H1 (cell line): ENCODE data around the gene ACYP2. TPM values are rescaled to one million over a fixed set of nuclear protein-coding genes. Genes with fewer than 3 reads are reported as not detected.

Source experiments
- CTCF ChIA-PET: fragments of 300-600 bp; sonication (Branson Sonifier 250); formaldehyde crosslinking; loops from one replicate; lab custom pipeline; 2021; ENCODE audit not compliant: partially characterized antibody; lab: Charles Lee
- POLR2A ChIA-PET: fragments of 300-600 bp; sonication (Branson Sonifier 250); formaldehyde crosslinking; loops from one replicate; lab custom pipeline; 2021; ENCODE audit warnings: inconsistent platforms; ENCODE audit not compliant: partially characterized antibody; lab: Charles Lee
- DNase-seq, 2 experiments: peaks; one replicate each; pipeline versions ENCODE4 v3.0.0 to v3.0.0-alpha.2; 2010 to 2022; ENCODE audit warnings: low spot score in 2 of 2, low read depth in 1 of 2, mixed read lengths in 1 of 2
- FAIRE-seq: peaks from 2 replicates; lab custom pipeline; 2011; peaks lifted over from hg19 to GRCh38; lab: Jason Lieb, UNC
- H2AFZ ChIP-seq: 2 replicates; pipeline ENCODE4 v1.8.1; 2012; ENCODE audit warnings: low read length, inconsistent platforms
- H2AK5ac ChIP-seq: 2 replicates; pipeline ENCODE4 v1.6.1; 2013; ENCODE audit warnings: low read depth, low read length
- H2BK120ac ChIP-seq: replicated peaks from 2 replicates; pipeline ENCODE3; 2013; ENCODE audit warnings: low read depth, low read length, inconsistent platforms
- H2BK12ac ChIP-seq: 2 replicates; pipeline ENCODE4 v1.6.1; 2013; ENCODE audit warnings: low read depth, low read length
- H2BK15ac ChIP-seq: 2 replicates; pipeline ENCODE4 v1.6.1; 2013; ENCODE audit warnings: low read length
- H2BK20ac ChIP-seq: 2 replicates; pipeline ENCODE4 v1.6.1; 2013; ENCODE audit warnings: low read length
- H2BK5ac ChIP-seq: 2 replicates; pipeline ENCODE4 v1.6.1; 2013; ENCODE audit warnings: low read depth, low read length
- H3K14ac ChIP-seq: 2 replicates; pipeline ENCODE4 v1.6.1; 2013; ENCODE audit warnings: inconsistent platforms; ENCODE audit not compliant: insufficient read length
- H3K18ac ChIP-seq: 2 replicates; pipeline ENCODE4 v1.6.1; 2013; ENCODE audit warnings: low read length; ENCODE audit errors: extremely low read depth
- H3K23ac ChIP-seq: 2 replicates; pipeline ENCODE4 v1.6.1; 2013; ENCODE audit warnings: inconsistent platforms; ENCODE audit not compliant: insufficient read length
- H3K23me2 ChIP-seq: 2 replicates; pipeline ENCODE4 v1.6.1; 2013; ENCODE audit warnings: low read depth, low read length
- H3K27ac ChIP-seq: 2 replicates; pipeline ENCODE4 v1.6.1; 2011; ENCODE audit warnings: low read depth, low read length, inconsistent platforms
- H3K27me3 ChIP-seq, 4 experiments: replicated peaks in 1 of 4; 1 replicate in 1 of 4; 2 replicates in 3 of 4; pipeline versions ENCODE4 v1.6.1 to v1.8.1; 2011 to 2013; ENCODE audit warnings: low read length in 3 of 4, mild to moderate bottlenecking in 3 of 4, inconsistent platforms in 2 of 4, mixed read lengths in 2 of 4, moderate library complexity in 1 of 4; ENCODE audit not compliant: control insufficient read depth in 3 of 4, insufficient read depth in 3 of 4; ENCODE audit errors: extremely low read depth in 1 of 4
- H3K36me3 ChIP-seq, 4 experiments: 2 replicates each; pipeline versions ENCODE4 v1.6.1 to v1.8.1; 2011 to 2013; ENCODE audit warnings: mild to moderate bottlenecking in 4 of 4, low read length in 3 of 4, moderate library complexity in 2 of 4, control low read depth in 1 of 4, inconsistent platforms in 1 of 4; ENCODE audit not compliant: insufficient read depth in 4 of 4, control insufficient read depth in 2 of 4
- H3K4ac ChIP-seq: replicated peaks from 2 replicates; pipeline ENCODE3; 2013; ENCODE audit warnings: low read length, low read depth, mixed read lengths, inconsistent platforms; ENCODE audit not compliant: insufficient read length
- H3K4me1 ChIP-seq, 4 experiments: replicated peaks in 1 of 4; 1 replicate in 1 of 4; 2 replicates in 3 of 4; pipeline versions ENCODE4 v1.6.1 to v1.8.1; 2011 to 2013; ENCODE audit warnings: low read length in 3 of 4, inconsistent platforms in 2 of 4, mixed read lengths in 1 of 4; ENCODE audit not compliant: insufficient read depth in 4 of 4, control insufficient read depth in 3 of 4
- H3K4me2 ChIP-seq, 2 experiments: 2 replicates each; pipeline versions ENCODE4 v1.6.1 to v1.8.1; 2011 to 2013; ENCODE audit warnings: low read depth in 2 of 2, low read length in 2 of 2, control low read depth in 1 of 2, inconsistent platforms in 1 of 2, mild to moderate bottlenecking in 1 of 2; ENCODE audit not compliant: insufficient read depth in 1 of 2
- H3K4me3 ChIP-seq, 4 experiments: fragments of 200-600, 300-600 bp in 1 of 4; sonication (generic), shearing (Covaris generic), sonication (Bioruptor Twin) in 1 of 4; 2 replicates each; pipeline versions ENCODE4 v1.5.1 to v1.8.1; 2011 to 2016; ENCODE audit warnings: low read length in 4 of 4, low read depth in 3 of 4, control low read depth in 2 of 4, inconsistent platforms in 2 of 4, mild to moderate bottlenecking in 2 of 4, mixed read lengths in 1 of 4, moderate library complexity in 1 of 4; ENCODE audit not compliant: insufficient read depth in 2 of 4; ENCODE audit errors: extremely low read depth in 1 of 4
- H3K56ac ChIP-seq: replicated peaks from 2 replicates; pipeline ENCODE3; 2013; ENCODE audit warnings: low read depth, mild to moderate bottlenecking, mixed read lengths, low read length, inconsistent platforms; ENCODE audit not compliant: insufficient read length
- H3K79me1 ChIP-seq: 2 replicates; pipeline ENCODE4 v1.6.1; 2013; ENCODE audit warnings: low read depth, low read length, control low read depth
- H3K79me2 ChIP-seq, 2 experiments: 2 replicates each; pipeline versions ENCODE4 v1.6.1 to v1.8.1; 2012 to 2013; ENCODE audit warnings: low read length in 2 of 2, mild to moderate bottlenecking in 2 of 2, inconsistent platforms in 1 of 2; ENCODE audit not compliant: insufficient read depth in 2 of 2, control insufficient read depth in 1 of 2
- H3K9ac ChIP-seq, 4 experiments: replicated peaks in 1 of 4; 1 replicate in 1 of 4; 2 replicates in 3 of 4; pipeline versions ENCODE4 v1.6.1 to v1.8.1; 2011 to 2013; ENCODE audit warnings: low read depth in 3 of 4, low read length in 3 of 4, control low read depth in 2 of 4, mild to moderate bottlenecking in 2 of 4, moderate library complexity in 2 of 4, inconsistent platforms in 1 of 4; ENCODE audit errors: extremely low read depth in 1 of 4
- H3K9me3 ChIP-seq, 2 experiments: 2 replicates each; pipeline versions ENCODE4 v1.6.1 to v1.8.1; 2012 to 2013; ENCODE audit warnings: mild to moderate bottlenecking in 2 of 2, moderate library complexity in 2 of 2, control low read depth in 1 of 2, inconsistent platforms in 1 of 2, low read depth in 1 of 2, low read length in 1 of 2, mixed read lengths in 1 of 2; ENCODE audit not compliant: insufficient read depth in 2 of 2
- H4K20me1 ChIP-seq, 2 experiments: replicated peaks in 1 of 2; 2 replicates each; pipeline versions ENCODE3 to v1.8.1; 2011 to 2013; ENCODE audit warnings: inconsistent platforms in 2 of 2, low read length in 2 of 2, mild to moderate bottlenecking in 1 of 2; ENCODE audit not compliant: insufficient read depth in 2 of 2, control insufficient read depth in 1 of 2
- H4K5ac ChIP-seq: 2 replicates; pipeline ENCODE4 v1.6.1; 2013; ENCODE audit warnings: low read length, low read depth, mixed read lengths, inconsistent platforms; ENCODE audit not compliant: insufficient read length
- H4K8ac ChIP-seq: 2 replicates; pipeline ENCODE4 v1.8.0; 2013; ENCODE audit warnings: mild to moderate bottlenecking, moderate library complexity, low read length, inconsistent platforms; ENCODE audit not compliant: insufficient read depth; ENCODE audit errors: extremely low read depth
- H4K91ac ChIP-seq: replicated peaks from 2 replicates; pipeline ENCODE3; 2013; ENCODE audit warnings: low read length, mixed read lengths, inconsistent platforms; ENCODE audit not compliant: insufficient read length
- CBX5 ChIP-seq: fragments of 300-800, 300-1000 bp; sonication (generic); IDR thresholded peaks from 2 replicates; pipeline ENCODE4 v1.7.1; 2016; ENCODE audit warnings: antibody characterized with exemption, low read length, low read depth
- GABPA ChIP-seq: IDR thresholded peaks from 2 replicates; pipeline ENCODE4 v1.6.1; 2011; ENCODE audit warnings: mild to moderate bottlenecking, low read length, moderate library complexity, borderline replicate concordance; ENCODE audit not compliant: insufficient read depth
- SIN3A ChIP-seq, 2 experiments: IDR thresholded peaks in 1 of 2; conservative IDR thresholded peaks in 1 of 2; 2 replicates each; pipeline ENCODE4 v1.6.1; 2011 to 2012; ENCODE audit warnings: low read length in 2 of 2, improper control_type of control experiment in 1 of 2, low read depth in 1 of 2, mild to moderate bottlenecking in 1 of 2
- WGBS, 2 experiments: shearing (Covaris generic) in 1 of 2; methylation state at CpG; one replicate each; pipeline versions ENCODE4 v1.1.6 to v1.1.7; 2013 to 2015; ENCODE audit warnings: low lambda C conversion rate in 2 of 2, mixed read lengths in 2 of 2, inconsistent platforms in 1 of 2, low coverage in 1 of 2, missing lambda C conversion rate in 1 of 2; ENCODE audit not compliant: insufficient replicate concordance in 2 of 2, insufficient coverage in 1 of 2, insufficient read length in 1 of 2; ENCODE audit errors: extremely low coverage in 1 of 2, missing lambda C conversion rate in 1 of 2; 5-methylcytosine and 5-hydroxymethylcytosine counted together
- polyA plus RNA-seq, 7 experiments: library from polyadenylated mRNA; depleted of rRNA in 3 of 7; stranded (reverse) in 5 of 7; unstranded in 2 of 7; fragments of >200 nt in 5 of 7; fragments of 200-250 nt in 2 of 7; gene quantifications; 1 replicate in 5 of 7; 2 replicates in 1 of 7; 4 replicates in 1 of 7; pipeline versions ENCODE4 v1.2.1 to v1.2.3, GENCODE V29; 2011 to 2013; ENCODE audit warnings: missing spikeins in 2 of 7, mixed read lengths in 2 of 7
- total RNA-seq: library from RNA; stranded (reverse); fragmentation: NEBNext Ultra II Directional; extraction: Animal tissue kit (Norgen Biotek cat#: 25700); gene quantifications from 2 replicates; pipeline ENCODE4 v1.2.1, GENCODE V29; 2021

The ACYP2 gene
- total and polyA plus RNA-seq, 2 of the 8 experiments (the other 6 are each of a cell fraction or from before 2014, with no cell fraction given): 3.4 to 4.4 TPM

DNA sequence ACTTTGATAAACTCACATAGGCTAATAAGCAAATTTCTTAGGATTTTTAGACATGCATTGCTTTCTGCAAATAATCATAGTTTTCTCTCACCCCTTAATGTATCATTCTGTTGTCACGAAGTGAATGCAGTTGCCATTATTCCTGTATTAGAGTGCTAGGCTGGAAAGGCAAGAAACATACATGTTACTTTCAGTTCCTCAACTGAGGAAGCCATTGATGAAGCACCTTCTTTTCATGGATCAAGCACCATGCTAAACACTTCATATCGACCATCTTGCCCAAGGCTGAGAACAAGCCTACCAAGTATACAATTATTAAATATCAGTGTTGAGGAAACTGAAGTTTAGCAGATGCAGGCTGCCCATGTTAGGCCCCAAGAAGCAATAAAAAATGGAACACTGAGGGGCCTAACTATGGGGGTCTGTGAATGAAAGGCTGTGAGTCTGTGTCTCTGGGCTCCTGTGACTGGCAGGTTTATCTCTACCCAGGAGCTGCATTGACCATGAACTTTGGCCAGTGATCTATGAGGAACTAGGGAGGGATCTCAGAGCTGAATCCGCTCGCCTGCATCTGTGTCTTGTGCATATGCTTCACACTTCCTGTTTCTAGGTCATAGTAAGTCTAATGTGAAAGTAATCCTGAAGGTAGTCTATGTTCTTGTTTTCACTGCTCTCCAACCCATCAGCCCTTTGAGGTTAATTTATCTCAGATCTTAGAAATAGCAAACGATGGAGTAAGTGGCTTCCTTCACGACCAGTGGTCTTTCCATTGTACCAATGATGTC, 156.6 kb downstream of the ACYP2 start:
- H4K20me1 ChIP-seq: no peaks in the 10 kb centered on the region
- H2AFZ ChIP-seq: no peak overlapping the region
- H2BK20ac ChIP-seq: no peak overlapping the region
- 95% methylated on average over 6 of the region's 6 CpGs; no CpG with 5 or more reads in 1 of the 2 experiments for WGBS, 2 experiments
- TF ChIP-seq CBX5 (no peak), SIN3A (conservative IDR thresholded peaks at IDR 0.05 in 1 of 2, IDR thresholded peaks at IDR 0.05 in 1 of 2; ENCODE audit: low read depth in 1 of 2, low read length in 2 of 2) (no peak), GABPA (no peak)
- TF ChIP-seq, all 59 proteins: peak for 0
- Histone ChIP-seq H2AK5ac (no peak overlapping the region), H3K79me2 (no peaks in the 10 kb centered on the region), H4K8ac (no peak overlapping the region), H3K4me3 (no peak overlapping the region), H2BK15ac (no peak overlapping the region), H3K27ac (no peak overlapping the region), H4K91ac (no peak overlapping the region), H3K18ac (no peak overlapping the region), H2BK12ac (no peak overlapping the region), H3K4me1 (no peaks in the 10 kb centered on the region), H3K9ac (no peak overlapping the region), H4K5ac (no peak overlapping the region), H3K4me2 (no peak overlapping the region), H3K56ac (no peak overlapping the region), H3K36me3 (no peaks in the 10 kb centered on the region), H3K4ac (no peak overlapping the region), H2BK120ac (no peak overlapping the region), H3K23ac (no peak overlapping the region), H3K9me3 (0 out of 4 replicates have a peak, but pooled peaks cover 0 to 4% of the 10 kb centered on the region in 2 experiments), H3K27me3 (no peaks in the 10 kb centered on the region), H3K23me2 (no peaks in the 10 kb centered on the region), H3K14ac (no peak overlapping the region), H3K79me1 (no peaks in the 10 kb centered on the region), H2BK5ac (no peak overlapping the region)
- POLR2A ChIA-PET: no interaction called here
- CTCF ChIA-PET: no interaction called here
- DNase-seq (no peak), FAIRE-seq (no peak)
